H54 (cell line): ENCODE data around the gene DNAJC11.
A peak's percentile ranks its signal among the peaks of the same experiment; 100 is the strongest.

Source experiments
- DNase-seq: peaks from one replicate; pipeline ENCODE4 v3.0.0; 2011; ENCODE audit warnings: low spot score, mixed read lengths; ENCODE audit not compliant: insufficient read length
- FAIRE-seq: peaks from 3 replicates; lab custom pipeline; 2011; peaks lifted over from hg19 to GRCh38; lab: Jason Lieb, UNC
- POLR2A ChIP-seq: IDR thresholded peaks from 2 replicates; pipeline ENCODE4 v1.6.1; 2011; ENCODE audit warnings: low read depth, mild to moderate bottlenecking, low read length

The DNAJC11 gene

DNA sequence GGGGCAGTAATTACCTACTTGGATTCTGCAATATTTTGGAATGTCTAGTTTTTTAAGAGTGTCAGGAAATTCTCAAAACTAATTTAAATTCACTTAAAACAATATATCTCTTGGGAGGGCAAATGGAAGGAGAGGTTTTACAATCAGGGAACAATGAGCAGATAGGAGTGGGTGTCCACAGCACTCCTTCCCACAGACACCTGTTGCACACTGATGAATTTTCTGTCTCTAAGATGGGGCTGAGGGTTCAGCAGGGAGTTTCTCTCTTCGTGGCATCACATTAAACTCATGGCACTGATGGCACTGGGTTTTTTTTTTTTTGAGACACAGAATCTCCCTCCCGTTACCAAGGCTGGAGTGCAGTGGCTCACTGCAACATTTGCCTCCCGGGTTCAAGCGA lies 82.6 kb downstream of the DNAJC11 start:
- DNase-seq (no peak), FAIRE-seq (no peak)
- no peak for TF ChIP-seq POLR2A

DNA sequence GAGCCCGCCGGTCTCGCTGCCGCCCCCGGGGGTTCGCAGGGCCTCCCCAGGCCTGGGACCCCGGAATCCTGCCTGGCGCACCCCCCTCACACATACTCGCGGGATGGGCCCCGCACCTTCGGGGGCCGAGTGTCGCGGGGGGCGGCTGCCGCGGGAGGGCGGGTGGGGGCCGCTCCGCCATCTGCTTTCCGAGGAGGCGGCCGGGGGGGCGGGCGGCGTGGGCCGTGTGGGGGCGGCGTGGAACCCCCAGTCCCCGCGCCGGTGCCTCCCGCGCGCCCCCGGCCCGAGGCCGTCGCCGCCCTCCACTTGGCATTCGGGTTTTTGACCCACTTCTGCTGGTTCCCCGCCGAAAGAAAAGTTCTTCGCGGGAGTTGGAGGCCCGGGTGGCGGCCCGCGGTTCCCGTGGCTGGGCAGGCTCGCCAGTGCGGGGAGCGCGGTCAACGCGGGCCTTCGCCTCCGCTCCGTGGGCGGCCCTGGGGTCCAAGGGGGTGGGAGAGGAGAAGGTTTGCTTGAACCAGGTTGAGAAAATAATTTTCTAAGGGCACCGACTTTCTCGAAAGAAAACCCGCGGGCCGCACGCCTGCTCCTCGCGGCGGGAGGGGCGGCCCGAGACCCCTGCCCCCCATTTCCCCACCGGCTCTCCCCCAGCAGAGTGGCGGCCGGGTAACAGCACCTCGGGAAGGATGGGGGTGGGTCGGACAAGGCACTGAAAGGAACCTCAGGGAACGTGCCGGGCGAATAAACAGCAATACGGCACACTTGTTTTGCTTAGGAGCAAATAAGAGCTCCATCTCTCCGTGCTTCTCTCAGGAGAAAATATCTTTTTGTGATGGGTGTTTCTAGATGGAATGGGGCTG lies 86.5 kb downstream of the DNAJC11 start:
- DNase-seq: no peak
- FAIRE-seq: no peak
- TF ChIP-seq POLR2A: no peak

DNA sequence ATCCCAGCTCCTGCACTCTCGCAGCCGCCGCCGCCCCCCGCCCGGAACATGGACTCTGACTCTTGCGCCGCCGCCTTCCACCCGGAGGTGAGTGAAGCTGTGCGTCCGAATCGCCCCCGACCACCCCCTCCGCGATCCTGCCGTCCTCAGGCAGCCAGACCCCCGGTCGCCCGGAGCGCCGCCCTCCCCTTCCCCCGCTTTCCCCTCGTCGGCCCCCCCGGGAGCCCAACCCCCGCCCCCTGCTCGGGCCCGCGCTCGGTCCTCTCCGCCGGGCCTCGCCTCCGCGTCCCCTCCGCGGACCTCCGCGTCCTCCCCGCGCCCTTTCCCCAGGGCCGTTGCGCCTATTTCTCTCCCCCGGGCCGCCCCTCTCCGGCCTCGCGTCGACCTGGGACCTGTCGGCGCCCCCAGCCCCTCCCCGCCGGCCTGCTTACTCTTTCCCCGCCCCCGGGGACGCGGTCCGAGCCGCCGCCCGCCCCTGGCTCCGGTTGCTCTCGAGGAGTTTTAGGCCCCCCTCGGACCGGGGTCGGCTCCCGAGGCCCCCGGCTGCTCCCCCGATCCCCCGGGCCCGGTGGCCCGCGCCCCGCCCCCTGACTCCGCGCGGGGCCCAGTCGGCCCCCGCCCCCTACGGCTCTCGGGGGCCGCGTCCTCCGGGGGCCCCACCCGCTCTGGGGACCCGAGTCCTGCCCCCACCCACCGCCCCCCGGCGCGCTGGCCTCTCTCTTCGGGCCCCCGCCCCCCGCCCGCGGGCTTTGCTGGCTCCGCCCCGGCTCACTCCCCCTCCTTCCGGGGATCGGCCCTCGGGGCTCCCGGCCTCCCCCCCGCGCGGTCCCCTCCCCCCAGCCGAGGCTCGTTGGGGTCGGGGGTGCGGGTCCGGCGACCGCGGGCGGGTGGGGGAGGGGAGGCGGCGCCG lies 87.3 kb downstream of the DNAJC11 start:
- FAIRE-seq (no peak), DNase-seq (no peak)
- TF ChIP-seq POLR2A: no peak

DNA sequence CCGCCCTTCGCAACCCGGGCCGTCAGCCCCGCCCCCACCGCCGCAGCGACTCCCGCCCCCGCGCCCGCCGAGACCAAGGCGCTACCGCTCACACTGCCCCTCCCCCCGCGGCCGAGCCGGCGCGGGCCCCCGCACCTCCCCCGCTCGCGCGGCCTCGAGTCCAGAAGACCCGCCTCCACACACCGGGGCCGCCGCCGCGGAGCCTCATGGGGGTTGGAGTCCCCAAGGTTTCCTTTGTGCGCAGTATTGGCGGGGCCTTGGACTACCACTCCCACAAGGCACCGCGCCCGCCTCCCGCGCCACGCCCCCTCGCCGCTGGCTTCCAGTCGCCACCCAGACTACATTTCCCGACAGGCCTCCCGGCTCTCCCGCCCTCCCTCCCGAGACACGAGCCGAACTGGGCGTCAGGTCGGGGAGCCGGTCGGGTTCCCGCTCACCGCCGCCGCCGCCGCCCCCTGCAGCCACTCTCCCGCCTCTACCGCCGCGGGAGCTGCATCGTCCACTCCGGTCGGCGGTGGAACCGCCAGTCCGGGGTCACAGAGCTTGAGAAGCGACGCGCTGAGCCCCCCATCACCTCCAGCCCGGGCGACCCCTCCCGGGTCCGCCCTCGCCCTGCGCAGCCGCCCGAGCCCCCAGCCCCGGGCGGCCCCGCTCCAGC lies 88.1 kb downstream of the DNAJC11 start, which contains the start of gene PHF13:
PHF13 (plus strand) TSS at position 371 of the 658 bp plus-strand sequence. CDS start 336 bp downstream, outside the sequence.
- peak; percentile 41 for FAIRE-seq
- DNase-seq: peak; percentile 95
- TF ChIP-seq POLR2A: no peak

DNA sequence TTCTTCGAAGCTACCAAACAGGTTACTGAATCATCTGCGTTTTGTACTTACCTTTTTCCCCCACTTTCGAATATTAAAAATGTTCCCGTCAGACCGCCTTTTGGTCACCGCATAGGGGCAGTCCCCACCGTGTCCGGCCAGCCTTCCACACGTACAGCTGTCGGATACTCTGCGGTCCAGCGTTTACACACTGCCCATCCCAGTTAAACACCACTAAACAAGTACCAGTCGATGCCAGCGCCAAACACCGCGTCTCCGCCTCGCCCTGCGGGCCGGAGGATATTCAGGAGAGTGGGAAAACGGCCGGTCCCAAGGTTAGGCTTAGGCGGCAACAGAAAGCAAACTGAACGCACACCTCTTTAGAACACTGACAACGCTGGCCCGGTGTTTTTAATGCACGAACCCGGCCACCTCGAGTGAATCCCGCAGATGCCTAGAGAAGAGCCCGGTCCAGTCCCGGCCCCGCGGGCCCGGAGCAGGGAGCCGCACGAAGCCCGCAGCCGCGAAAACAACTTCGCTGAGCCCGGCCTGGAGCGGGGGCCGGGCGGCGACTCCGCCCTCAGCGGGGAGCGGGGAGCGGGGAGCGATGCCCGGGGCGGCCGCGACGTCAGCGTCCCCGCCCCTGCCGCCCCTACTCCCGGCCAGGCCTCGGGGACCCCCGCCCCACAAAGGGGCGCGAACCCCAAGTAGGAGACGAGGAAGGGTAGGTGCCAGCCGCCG lies 88.8 kb downstream of the DNAJC11 start:
- FAIRE-seq: peak; percentile 6

DNA sequence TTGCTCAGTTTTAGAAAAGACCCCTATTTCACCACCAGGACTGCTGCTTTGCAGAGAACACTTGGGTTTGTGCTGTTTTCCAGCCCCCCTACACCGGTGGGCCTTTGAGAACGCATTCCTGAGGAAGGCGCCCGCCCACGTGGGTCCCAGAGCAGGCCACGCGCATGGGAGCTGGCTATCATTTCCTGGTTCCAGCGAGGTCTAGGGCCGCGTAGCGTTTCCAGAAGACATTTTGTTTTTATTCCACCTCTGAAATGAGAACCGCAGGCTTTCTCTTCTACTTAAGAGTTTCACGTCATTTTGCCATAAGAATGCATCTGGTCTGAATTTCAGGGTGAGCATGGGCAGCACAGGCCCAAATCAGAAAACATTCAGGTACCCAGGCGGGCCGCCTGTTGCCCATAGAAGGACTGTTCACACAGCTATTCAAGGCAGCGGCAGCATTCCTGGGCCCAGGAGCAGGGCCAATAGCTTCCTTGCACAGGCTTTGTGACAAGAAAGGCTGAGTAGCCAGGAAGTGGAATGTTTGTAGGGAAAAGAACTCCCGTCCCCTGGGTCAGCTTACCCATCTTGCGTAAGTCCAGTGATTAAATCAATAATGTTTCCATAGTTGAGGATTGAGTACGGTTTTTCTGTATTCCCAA lies 97.6 kb downstream of the DNAJC11 start:
- FAIRE-seq (no peak), DNase-seq (no peak)
- no peak for TF ChIP-seq POLR2A

More for the DNA sequence above, 88.8 kb downstream of the DNAJC11 start:
- DNase-seq: peak; percentile 42
- peak; percentile 31; the same call in 1 of the 2 replicates for TF ChIP-seq POLR2A

- TF ChIP-seq POLR2A: no peak
- FAIRE-seq: no peak
- no peak for DNase-seq
Observed at GRCh38 chr1:6603238-6603914, 98.2 kb downstream of the DNAJC11 start.

DNA sequence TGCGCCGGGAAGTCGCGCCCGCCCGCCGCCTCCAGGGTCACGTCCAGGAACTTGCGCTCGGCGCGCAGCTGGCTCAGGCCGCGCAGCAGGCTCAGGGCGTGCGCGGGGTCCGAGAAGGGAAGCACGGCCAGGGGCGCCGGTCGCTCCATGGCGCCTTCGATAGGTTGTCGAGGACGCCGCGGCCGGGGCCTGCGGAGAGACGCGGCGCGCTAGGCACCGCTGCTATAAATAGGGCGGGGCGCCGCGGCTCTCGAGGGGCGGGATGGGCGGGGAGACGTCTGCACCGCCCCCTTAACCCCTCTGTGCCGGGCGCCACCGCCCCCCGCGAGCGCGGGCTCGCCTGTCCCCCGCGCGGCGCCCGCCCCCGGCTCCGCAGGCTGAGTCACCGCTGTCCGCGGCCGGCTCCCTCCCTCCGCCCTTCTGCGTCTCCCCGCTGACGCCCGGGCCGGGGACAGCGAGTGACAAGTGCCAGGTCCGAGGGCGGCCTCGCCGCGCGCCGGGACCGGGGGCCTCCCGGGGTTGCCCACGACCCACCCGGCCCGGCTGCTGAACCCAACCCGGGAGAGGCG lies 98.9 kb downstream of the DNAJC11 start, which contains the start of gene KLHL21:
KLHL21 (minus strand) TSS at position 201 of the 569 bp plus-strand sequence; CDS start at position 149, 52 bp downstream.
- peak; percentile 66 for DNase-seq
- TF ChIP-seq POLR2A: peak; percentile 89
- FAIRE-seq: no peak

DNA sequence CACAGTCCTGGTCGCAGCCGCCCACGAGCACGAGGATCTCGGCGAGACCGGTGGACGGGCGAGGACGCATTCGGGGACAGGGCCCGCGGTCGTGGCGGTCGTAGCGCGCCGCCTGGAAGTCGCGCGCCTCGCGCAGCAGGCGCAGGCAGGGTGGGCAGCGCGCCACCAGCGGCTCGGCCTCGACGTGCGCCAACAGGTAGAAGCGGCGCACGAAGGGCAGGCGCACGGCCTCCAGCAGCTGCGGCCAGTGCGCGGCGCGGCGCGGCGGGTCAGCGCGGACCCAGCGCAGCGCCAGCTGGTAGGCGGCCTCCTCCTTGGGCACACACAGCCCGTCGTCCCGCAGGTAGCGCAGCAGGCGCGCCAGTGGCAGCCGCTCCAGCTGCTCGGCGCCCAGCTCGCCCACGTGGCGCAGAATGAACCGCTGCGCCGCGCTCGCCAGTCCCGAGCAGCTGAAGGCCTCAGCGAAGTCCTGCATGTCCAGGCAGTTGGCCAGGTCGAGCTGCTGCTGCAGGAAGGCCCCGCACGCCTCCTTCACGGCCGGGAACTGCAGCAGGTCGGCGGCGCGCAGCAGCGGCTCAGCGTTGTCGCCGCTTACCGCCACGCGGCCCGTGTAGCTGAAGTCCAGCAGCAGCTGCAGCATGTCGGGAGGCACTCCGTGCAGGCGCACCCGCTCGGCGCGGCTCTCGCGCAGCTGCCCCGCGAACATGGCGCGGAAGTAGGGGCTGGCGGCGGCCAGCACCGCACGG lies 99.5 kb downstream of the DNAJC11 start:
- no peak for DNase-seq
- 0 out of 2 replicates have a peak, but pooled peaks have one; percentile 4 for TF ChIP-seq POLR2A
- no peak for FAIRE-seq

DNA sequence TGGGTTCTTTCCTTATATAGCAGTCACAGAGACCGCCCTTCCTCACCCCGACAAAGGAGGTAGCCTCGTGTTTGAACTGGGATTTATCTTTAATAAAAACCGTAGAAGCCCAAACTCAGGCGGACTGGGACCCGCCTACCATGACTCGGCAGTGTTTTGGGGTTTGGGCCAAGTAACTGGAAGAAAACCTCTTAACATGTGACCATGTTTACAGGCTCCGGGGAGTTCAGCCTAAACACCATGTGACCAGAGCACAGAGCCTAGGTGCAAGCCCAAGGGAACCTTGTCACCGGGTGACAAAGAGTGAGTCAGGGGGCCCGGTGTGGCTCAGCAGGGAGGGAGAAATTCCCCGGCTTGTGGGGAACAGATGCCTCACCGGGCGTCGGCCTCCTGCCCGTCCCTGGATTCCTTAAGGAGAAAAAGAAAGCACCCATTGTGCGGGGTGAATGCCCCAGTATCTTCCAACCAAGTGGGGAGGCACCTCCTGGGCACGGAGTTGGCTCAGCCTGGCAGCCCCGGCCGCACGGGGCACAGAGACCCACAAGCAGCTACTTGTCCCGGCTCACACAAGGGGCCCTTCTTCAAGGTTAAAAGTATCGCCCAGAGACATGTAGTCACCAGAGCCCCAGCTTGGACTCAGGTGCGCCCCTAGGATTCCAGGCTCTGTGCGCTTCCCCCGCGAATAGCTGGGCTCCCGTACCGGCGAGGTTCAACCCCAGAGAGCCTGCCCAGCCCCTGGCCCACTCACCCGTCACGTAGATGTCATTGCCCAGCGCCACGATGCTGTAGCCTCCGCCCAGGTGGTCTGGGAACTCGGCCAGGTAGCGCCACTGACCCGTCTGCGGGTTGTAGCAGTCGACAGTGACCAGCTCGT lies 100.3 kb downstream of the DNAJC11 start:
- DNase-seq (peak; percentile 86), FAIRE-seq (peak; percentile 88)
- TF ChIP-seq POLR2A: no peak
